Duodenal mucosa (tissue), 2 donors: ENCODE results near the gene VPS4B.
"Not testable (repeated sequence)": the region's sequence is repeated elsewhere in the genome, so short reads cannot be mapped to it uniquely, and the experiment has no call there.

Source experiments
- H3K27ac ChIP-seq: one replicate; pipeline ENCODE4 v1.7.0; 2013; ENCODE audit warnings: low read depth, low read length
- H3K27me3 ChIP-seq, 2 donors: one replicate each; pipeline ENCODE4 v1.7.0; 2013; ENCODE audit warnings: low read length in 2 of 2, control low read depth in 1 of 2; ENCODE audit not compliant: insufficient read depth in 2 of 2, control insufficient read depth in 1 of 2
- H3K36me3 ChIP-seq, 2 donors: one replicate each; pipeline ENCODE4 v1.7.0; 2013; ENCODE audit warnings: low read length in 2 of 2, control low read depth in 1 of 2; ENCODE audit not compliant: insufficient read depth in 2 of 2, control insufficient read depth in 1 of 2
- H3K4me1 ChIP-seq, 2 donors: one replicate each; pipeline ENCODE4 v1.7.0; 2013; ENCODE audit warnings: low read length in 2 of 2, control low read depth in 1 of 2; ENCODE audit not compliant: insufficient read depth in 2 of 2, control insufficient read depth in 1 of 2
- H3K4me3 ChIP-seq, 2 donors: one replicate each; pipeline ENCODE4 v1.7.0; 2013; ENCODE audit warnings: low read length in 2 of 2, low read depth in 1 of 2
- H3K9ac ChIP-seq, 2 donors: one replicate each; pipeline ENCODE4 v1.7.0; 2013; ENCODE audit warnings: low read length in 2 of 2, low read depth in 1 of 2
- H3K9me3 ChIP-seq, 2 donors: one replicate each; pipeline ENCODE4 v1.7.0; 2013; ENCODE audit warnings: low read length in 2 of 2, control low read depth in 1 of 2; ENCODE audit not compliant: control insufficient read depth in 1 of 2

Gene VPS4B

DNA sequence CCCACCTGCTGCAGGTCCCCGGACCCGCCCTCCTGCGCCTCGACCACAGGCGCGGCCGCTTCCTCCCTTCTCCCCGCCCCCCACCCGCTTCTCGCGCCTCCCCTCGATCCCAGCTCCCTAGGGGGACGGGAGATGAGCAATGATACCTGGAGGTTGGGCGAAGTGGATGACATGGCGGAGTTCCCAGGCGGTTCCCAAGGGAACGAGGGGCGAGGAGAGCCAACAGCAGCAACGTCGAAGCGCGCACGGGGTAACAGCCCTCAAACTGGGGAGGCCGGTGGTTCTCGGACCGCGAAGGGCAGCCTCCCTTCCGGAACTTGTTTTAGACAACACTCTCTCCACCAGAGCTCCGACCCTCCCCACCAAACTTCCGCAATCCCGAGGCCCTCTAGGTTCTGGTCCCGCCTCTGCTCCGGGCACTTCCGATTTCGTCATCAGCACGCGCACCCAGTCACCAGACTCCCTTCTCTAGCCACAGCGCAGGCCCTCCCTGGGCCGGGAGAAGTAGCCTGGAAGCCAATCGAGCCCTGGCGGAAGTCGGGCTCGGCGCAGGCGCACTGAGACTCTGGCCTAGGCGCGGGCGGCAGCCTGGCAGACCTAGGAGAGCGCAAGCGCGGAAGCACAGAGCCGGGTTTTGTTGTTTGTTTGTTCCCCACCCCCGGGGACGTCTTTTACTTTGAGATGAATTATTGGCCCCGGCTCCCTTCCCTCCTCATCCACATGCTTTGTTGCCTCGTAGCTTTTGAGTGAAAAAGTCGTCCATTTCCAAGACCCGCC lies at the start of gene VPS4B:
TSS of gene VPS4B (minus strand) at position 390 of the 777 bp plus-strand sequence. CDS start at position 173, 217 bp downstream.
- Histone ChIP-seq H3K4me1 (peaks cover 11 to 12% of the 10 kb centered on the region in 2 donors), H3K27me3 (no peaks in the 10 kb centered on the region), H3K9ac (peak within 1 kb of the TSS; percentile 91 to 97), H3K9me3 (no peaks in the 10 kb centered on the region), H3K4me3 (peak within 1 kb of the TSS; percentile 84 to 99), H3K27ac (peak within 1 kb of the TSS; percentile 93), H3K36me3 (peaks cover 3 to 19% of the 10 kb centered on the region in 2 donors)

DNA sequence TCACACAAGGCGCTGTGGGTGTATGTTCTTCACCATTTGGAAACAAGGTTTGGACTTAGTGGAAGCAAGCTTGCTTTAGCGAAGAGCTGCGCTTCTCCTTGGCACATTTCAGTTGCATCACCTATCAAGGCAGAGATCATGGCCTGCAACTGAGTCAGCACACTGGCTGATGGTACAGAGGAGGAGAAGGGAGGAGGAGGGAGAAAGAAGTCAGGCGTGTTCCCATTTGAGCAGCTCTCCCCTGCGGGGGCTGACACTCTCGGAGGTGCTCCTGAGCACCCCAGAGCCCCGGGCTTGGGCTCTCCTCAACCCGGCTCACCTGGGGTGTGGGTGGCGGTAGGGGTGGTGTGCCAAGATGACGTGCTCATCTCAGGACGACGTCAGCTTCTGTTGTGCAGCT lies 48.5 kb upstream of the VPS4B start:
- H3K4me3 ChIP-seq, result no peak overlapping the region
- H3K27me3 ChIP-seq, result no peaks in the 10 kb centered on the region
- H3K9ac ChIP-seq, result no peak overlapping the region
- H3K36me3 ChIP-seq, result no peaks in the 10 kb centered on the region
- H3K4me1 ChIP-seq, result peaks cover 0 to 7% of the 10 kb centered on the region in 2 donors
- H3K9me3 ChIP-seq, result no peaks in the 10 kb centered on the region
- H3K27ac ChIP-seq, result no peak overlapping the region

DNA sequence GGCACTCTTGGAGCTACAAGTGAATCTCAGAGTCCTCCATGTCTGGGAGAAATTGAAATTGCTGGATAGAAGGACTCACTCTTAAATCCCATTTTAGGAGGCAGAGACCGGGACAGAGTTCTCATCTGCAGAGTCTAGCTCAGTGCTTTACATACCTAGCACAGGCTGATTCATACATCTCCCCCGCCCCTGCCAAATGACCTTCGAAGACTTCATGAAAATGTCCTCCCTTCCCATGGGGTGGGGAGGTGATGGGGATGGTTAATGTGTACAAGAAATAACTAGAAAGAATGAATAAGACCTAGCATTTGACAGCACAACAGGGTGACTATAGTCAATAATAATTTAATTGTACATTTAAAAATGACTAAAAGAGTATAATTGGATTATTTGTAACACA lies 46.3 kb upstream of the VPS4B start:
- Histone ChIP-seq H3K9me3 (no peaks in the 10 kb centered on the region), H3K9ac (no peak overlapping the region), H3K4me1 (peaks cover 0 to 7% of the 10 kb centered on the region in 2 donors), H3K4me3 (no peak overlapping the region), H3K36me3 (no peaks in the 10 kb centered on the region), H3K27ac (no peak overlapping the region), H3K27me3 (no peaks in the 10 kb centered on the region)

DNA sequence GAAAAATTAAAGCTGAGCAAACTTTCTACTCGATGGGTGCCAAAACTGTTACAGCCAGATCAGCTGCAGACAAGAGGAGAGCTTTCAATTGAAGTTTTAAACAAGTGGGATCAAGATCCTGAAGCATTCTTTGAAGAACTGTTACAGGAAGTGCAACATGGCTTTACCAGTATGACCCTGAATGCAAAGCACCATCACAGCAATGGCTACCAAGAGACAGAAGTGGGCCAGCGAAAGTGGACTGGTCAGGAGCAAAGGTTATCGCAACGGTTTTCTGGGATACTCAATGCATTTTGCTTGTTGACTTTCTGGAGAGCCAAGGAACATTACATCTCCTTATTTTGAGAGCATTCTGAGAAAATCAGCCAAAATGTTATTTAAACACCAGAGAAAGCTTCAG lies 45.4 kb upstream of the VPS4B start:
- Histone ChIP-seq H3K4me3 (no peak overlapping the region), H3K27me3 (no peaks in the 10 kb centered on the region), H3K27ac (no peak overlapping the region), H3K9ac (no peak overlapping the region), H3K4me1 (peaks cover 0 to 7% of the 10 kb centered on the region in 2 donors), H3K36me3 (no peaks in the 10 kb centered on the region), H3K9me3 (no peaks in the 10 kb centered on the region)

DNA sequence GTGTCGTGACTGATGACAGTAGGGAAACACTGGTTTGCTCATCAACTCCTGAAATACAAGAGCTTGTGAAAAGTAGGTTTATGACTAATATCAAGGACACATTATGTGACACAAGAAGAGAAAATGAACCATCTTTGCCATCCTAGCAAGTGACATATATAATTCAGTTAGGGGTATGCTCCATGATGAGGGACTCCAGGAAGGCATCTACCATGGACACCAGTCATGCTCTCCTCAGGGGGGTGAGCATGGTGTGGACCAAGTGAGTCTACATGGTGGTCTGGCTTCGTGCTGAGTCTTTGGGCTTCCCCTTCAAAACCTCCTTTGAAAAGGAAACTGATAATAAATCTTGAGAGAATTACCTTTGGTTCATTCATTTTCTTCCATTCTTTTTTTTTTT lies 42.8 kb upstream of the VPS4B start:
- H3K9ac ChIP-seq, result no peak overlapping the region
- H3K27ac ChIP-seq, result no peak overlapping the region
- no peaks in the 10 kb centered on the region for H3K36me3 ChIP-seq
- no peaks in the 10 kb centered on the region for H3K9me3 ChIP-seq
- no peak overlapping the region for H3K4me3 ChIP-seq
- no peaks in the 10 kb centered on the region for H3K4me1 ChIP-seq
- no peaks in the 10 kb centered on the region for H3K27me3 ChIP-seq

DNA sequence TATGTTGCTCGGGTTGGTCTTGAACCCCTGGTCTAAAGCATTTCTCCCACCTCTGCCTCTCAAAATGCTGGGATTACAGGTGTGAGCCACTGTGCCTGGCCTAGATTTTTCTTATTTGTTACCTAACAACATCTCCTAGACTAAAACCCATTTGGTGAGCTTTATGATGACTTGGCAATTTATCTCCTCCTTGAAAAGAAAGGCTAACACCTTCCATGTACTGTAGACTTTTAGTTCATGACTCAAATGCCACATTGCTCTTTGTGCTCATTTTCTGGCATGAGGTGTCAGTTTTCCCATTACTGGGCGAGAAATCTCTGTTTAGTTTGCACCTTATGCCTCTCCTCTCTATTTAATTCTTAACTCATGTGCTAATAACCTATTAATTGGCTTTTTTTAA lies 42.2 kb upstream of the VPS4B start:
- H3K27ac ChIP-seq, result no peak overlapping the region
- no peaks in the 10 kb centered on the region for H3K9me3 ChIP-seq
- no peak overlapping the region for H3K4me3 ChIP-seq

DNA sequence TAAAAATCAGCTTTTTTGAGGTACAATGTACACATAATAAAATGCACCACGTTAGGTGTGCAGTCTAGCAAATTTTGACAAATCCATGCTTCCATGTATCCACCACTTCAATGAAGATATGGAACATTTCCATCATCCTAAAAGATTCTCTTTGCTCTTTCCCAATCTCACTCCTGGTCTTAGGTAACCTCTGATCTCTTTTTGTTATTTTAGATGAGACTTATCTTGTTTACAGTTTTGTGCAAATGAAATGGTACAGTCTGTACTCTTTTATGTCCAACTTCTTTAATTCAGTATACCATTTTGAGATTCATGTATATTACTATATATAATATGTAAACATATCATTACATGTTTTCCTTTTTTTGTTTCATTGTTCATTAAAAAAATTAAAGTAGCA lies 38.1 kb upstream of the VPS4B start:
- Histone ChIP-seq H3K27me3 (no peaks in the 10 kb centered on the region), H3K27ac (no peak overlapping the region), H3K9me3 (no peaks in the 10 kb centered on the region), H3K36me3 (no peaks in the 10 kb centered on the region), H3K9ac (no peak overlapping the region), H3K4me3 (no peak overlapping the region), H3K4me1 (no peaks in the 10 kb centered on the region)

More for the DNA sequence above, 42.2 kb upstream of the VPS4B start:
- H3K27me3 ChIP-seq, result no peaks in the 10 kb centered on the region
- no peaks in the 10 kb centered on the region for H3K4me1 ChIP-seq
- H3K9ac ChIP-seq, result no peak overlapping the region
- H3K36me3 ChIP-seq, result no peaks in the 10 kb centered on the region

DNA sequence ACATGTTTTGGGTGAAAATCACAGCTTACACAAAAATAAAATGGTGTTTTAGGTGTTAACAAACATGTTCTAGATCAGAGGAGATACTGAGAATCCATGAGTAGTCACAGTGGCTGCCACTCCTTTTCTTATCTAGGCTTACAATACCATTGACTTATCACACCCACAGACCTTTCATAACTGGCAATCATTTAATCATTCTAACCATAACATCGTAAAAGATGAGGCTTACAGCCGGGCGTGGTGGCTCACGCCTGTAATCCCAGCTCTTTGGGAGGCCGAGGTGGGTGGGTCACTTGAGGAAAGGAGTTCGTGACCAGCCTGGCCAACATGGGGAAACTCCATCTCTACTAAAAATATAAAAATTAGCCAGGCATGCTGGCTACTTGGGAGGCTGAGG lies 35.7 kb upstream of the VPS4B start:
- peaks cover 18 to 22% of the 10 kb centered on the region in 2 donors for H3K4me1 ChIP-seq
- H3K9ac ChIP-seq, result no peak overlapping the region
- H3K4me3 ChIP-seq, result no peak overlapping the region
- no peak overlapping the region for H3K27ac ChIP-seq
- no peaks in the 10 kb centered on the region for H3K36me3 ChIP-seq
- no peaks in the 10 kb centered on the region for H3K27me3 ChIP-seq
- H3K9me3 ChIP-seq, result no peaks in the 10 kb centered on the region

DNA sequence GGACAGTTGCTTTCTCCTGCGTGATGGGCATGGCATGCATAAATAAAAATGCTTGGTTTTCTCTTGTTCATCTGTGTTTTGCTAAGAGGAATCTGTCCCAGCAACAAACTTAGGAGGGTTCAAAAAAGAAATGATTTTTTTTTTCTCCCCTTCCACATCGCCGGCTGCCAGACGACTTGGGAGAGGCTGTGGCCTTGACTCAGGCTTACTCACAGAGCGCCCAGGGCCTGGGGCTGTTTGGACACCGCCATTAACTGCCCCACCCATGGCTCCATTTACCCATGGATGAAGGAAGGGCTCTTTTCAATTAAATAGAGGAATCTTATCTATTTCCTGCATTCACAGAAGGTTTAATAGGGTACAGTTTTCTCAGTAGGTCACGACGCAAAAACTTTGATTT lies 32.2 kb upstream of the VPS4B start:
- H3K4me1 ChIP-seq, result peaks cover 38% of the 10 kb centered on the region in 2 donors

DNA sequence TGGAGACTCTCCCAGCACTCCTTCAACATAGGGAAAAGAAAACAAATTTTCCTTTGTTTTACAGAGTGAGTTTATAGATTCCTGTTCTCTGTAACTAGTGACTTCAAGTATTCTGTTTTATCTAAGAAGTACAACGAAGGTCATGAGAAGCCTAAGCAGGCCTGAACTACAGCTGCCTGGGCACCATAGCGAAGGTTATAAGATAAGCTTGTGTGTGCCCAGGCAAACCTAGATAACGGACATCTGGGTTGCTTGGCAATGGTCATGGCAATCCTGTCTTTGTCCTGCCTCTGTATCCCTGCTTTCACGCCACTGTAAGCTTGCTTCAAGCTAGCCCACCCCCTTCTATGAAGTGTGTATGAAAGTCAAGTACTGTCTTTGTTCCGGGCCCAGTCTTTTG lies 30.5 kb upstream of the VPS4B start:
- H3K27ac ChIP-seq, H3K9ac ChIP-seq, H3K36me3 ChIP-seq, H3K27me3 ChIP-seq, H3K9me3 ChIP-seq, H3K4me3 ChIP-seq: not testable (repeated sequence)
- peaks cover 38% of the 10 kb centered on the region in 2 donors for H3K4me1 ChIP-seq

More for the DNA sequence above, 32.2 kb upstream of the VPS4B start:
- Histone ChIP-seq H3K9me3 (no peaks in the 10 kb centered on the region), H3K27me3 (no peaks in the 10 kb centered on the region), H3K9ac (no peak overlapping the region), H3K36me3 (no peaks in the 10 kb centered on the region), H3K4me3 (no peak overlapping the region), H3K27ac (no peak overlapping the region)
